H1 (cell line): ENCODE data around the gene OR10G3. TPM values are rescaled to one million over a fixed set of nuclear protein-coding genes. Genes with fewer than 3 reads are reported as not detected.
A peak's percentile ranks its signal among the peaks of the same experiment; 100 is the strongest.

ENCODE experiments used
- CTCF ChIA-PET: fragments of 300-600 bp; sonication (Branson Sonifier 250); formaldehyde crosslinking; loops from one replicate; lab custom pipeline; 2021; ENCODE audit not compliant: partially characterized antibody; lab: Charles Lee
- POLR2A ChIA-PET: fragments of 300-600 bp; sonication (Branson Sonifier 250); formaldehyde crosslinking; loops from one replicate; lab custom pipeline; 2021; ENCODE audit warnings: inconsistent platforms; ENCODE audit not compliant: partially characterized antibody; lab: Charles Lee
- DNase-seq, 2 experiments: peaks; one replicate each; pipeline versions ENCODE4 v3.0.0 to v3.0.0-alpha.2; 2010 to 2022; ENCODE audit warnings: low spot score in 2 of 2, low read depth in 1 of 2, mixed read lengths in 1 of 2
- FAIRE-seq: peaks from 2 replicates; lab custom pipeline; 2011; peaks lifted over from hg19 to GRCh38; lab: Jason Lieb, UNC
- H2AFZ ChIP-seq: 2 replicates; pipeline ENCODE4 v1.8.1; 2012; ENCODE audit warnings: low read length, inconsistent platforms
- H2AK5ac ChIP-seq: 2 replicates; pipeline ENCODE4 v1.6.1; 2013; ENCODE audit warnings: low read depth, low read length
- H2BK120ac ChIP-seq: replicated peaks from 2 replicates; pipeline ENCODE3; 2013; ENCODE audit warnings: low read depth, low read length, inconsistent platforms
- H2BK12ac ChIP-seq: 2 replicates; pipeline ENCODE4 v1.6.1; 2013; ENCODE audit warnings: low read depth, low read length
- H2BK15ac ChIP-seq: 2 replicates; pipeline ENCODE4 v1.6.1; 2013; ENCODE audit warnings: low read length
- H2BK20ac ChIP-seq: 2 replicates; pipeline ENCODE4 v1.6.1; 2013; ENCODE audit warnings: low read length
- H2BK5ac ChIP-seq: 2 replicates; pipeline ENCODE4 v1.6.1; 2013; ENCODE audit warnings: low read depth, low read length
- H3K14ac ChIP-seq: 2 replicates; pipeline ENCODE4 v1.6.1; 2013; ENCODE audit warnings: inconsistent platforms; ENCODE audit not compliant: insufficient read length
- H3K18ac ChIP-seq: 2 replicates; pipeline ENCODE4 v1.6.1; 2013; ENCODE audit warnings: low read length; ENCODE audit errors: extremely low read depth
- H3K23ac ChIP-seq: 2 replicates; pipeline ENCODE4 v1.6.1; 2013; ENCODE audit warnings: inconsistent platforms; ENCODE audit not compliant: insufficient read length
- H3K23me2 ChIP-seq: 2 replicates; pipeline ENCODE4 v1.6.1; 2013; ENCODE audit warnings: low read depth, low read length
- H3K27ac ChIP-seq: 2 replicates; pipeline ENCODE4 v1.6.1; 2011; ENCODE audit warnings: low read depth, low read length, inconsistent platforms
- H3K27me3 ChIP-seq, 4 experiments: replicated peaks in 1 of 4; 1 replicate in 1 of 4; 2 replicates in 3 of 4; pipeline versions ENCODE4 v1.6.1 to v1.8.1; 2011 to 2013; ENCODE audit warnings: low read length in 3 of 4, mild to moderate bottlenecking in 3 of 4, inconsistent platforms in 2 of 4, mixed read lengths in 2 of 4, moderate library complexity in 1 of 4; ENCODE audit not compliant: control insufficient read depth in 3 of 4, insufficient read depth in 3 of 4; ENCODE audit errors: extremely low read depth in 1 of 4
- H3K36me3 ChIP-seq, 4 experiments: 2 replicates each; pipeline versions ENCODE4 v1.6.1 to v1.8.1; 2011 to 2013; ENCODE audit warnings: mild to moderate bottlenecking in 4 of 4, low read length in 3 of 4, moderate library complexity in 2 of 4, control low read depth in 1 of 4, inconsistent platforms in 1 of 4; ENCODE audit not compliant: insufficient read depth in 4 of 4, control insufficient read depth in 2 of 4
- H3K4ac ChIP-seq: replicated peaks from 2 replicates; pipeline ENCODE3; 2013; ENCODE audit warnings: low read length, low read depth, mixed read lengths, inconsistent platforms; ENCODE audit not compliant: insufficient read length
- H3K4me1 ChIP-seq, 4 experiments: replicated peaks in 1 of 4; 1 replicate in 1 of 4; 2 replicates in 3 of 4; pipeline versions ENCODE4 v1.6.1 to v1.8.1; 2011 to 2013; ENCODE audit warnings: low read length in 3 of 4, inconsistent platforms in 2 of 4, mixed read lengths in 1 of 4; ENCODE audit not compliant: insufficient read depth in 4 of 4, control insufficient read depth in 3 of 4
- H3K4me2 ChIP-seq, 2 experiments: 2 replicates each; pipeline versions ENCODE4 v1.6.1 to v1.8.1; 2011 to 2013; ENCODE audit warnings: low read depth in 2 of 2, low read length in 2 of 2, control low read depth in 1 of 2, inconsistent platforms in 1 of 2, mild to moderate bottlenecking in 1 of 2; ENCODE audit not compliant: insufficient read depth in 1 of 2
- H3K4me3 ChIP-seq, 4 experiments: fragments of 200-600, 300-600 bp in 1 of 4; sonication (generic), shearing (Covaris generic), sonication (Bioruptor Twin) in 1 of 4; 2 replicates each; pipeline versions ENCODE4 v1.5.1 to v1.8.1; 2011 to 2016; ENCODE audit warnings: low read length in 4 of 4, low read depth in 3 of 4, control low read depth in 2 of 4, inconsistent platforms in 2 of 4, mild to moderate bottlenecking in 2 of 4, mixed read lengths in 1 of 4, moderate library complexity in 1 of 4; ENCODE audit not compliant: insufficient read depth in 2 of 4; ENCODE audit errors: extremely low read depth in 1 of 4
- H3K56ac ChIP-seq: replicated peaks from 2 replicates; pipeline ENCODE3; 2013; ENCODE audit warnings: low read depth, mild to moderate bottlenecking, mixed read lengths, low read length, inconsistent platforms; ENCODE audit not compliant: insufficient read length
- H3K79me1 ChIP-seq: 2 replicates; pipeline ENCODE4 v1.6.1; 2013; ENCODE audit warnings: low read depth, low read length, control low read depth
- H3K79me2 ChIP-seq, 2 experiments: 2 replicates each; pipeline versions ENCODE4 v1.6.1 to v1.8.1; 2012 to 2013; ENCODE audit warnings: low read length in 2 of 2, mild to moderate bottlenecking in 2 of 2, inconsistent platforms in 1 of 2; ENCODE audit not compliant: insufficient read depth in 2 of 2, control insufficient read depth in 1 of 2
- H3K9ac ChIP-seq, 4 experiments: replicated peaks in 1 of 4; 1 replicate in 1 of 4; 2 replicates in 3 of 4; pipeline versions ENCODE4 v1.6.1 to v1.8.1; 2011 to 2013; ENCODE audit warnings: low read depth in 3 of 4, low read length in 3 of 4, control low read depth in 2 of 4, mild to moderate bottlenecking in 2 of 4, moderate library complexity in 2 of 4, inconsistent platforms in 1 of 4; ENCODE audit errors: extremely low read depth in 1 of 4
- H3K9me3 ChIP-seq, 2 experiments: 2 replicates each; pipeline versions ENCODE4 v1.6.1 to v1.8.1; 2012 to 2013; ENCODE audit warnings: mild to moderate bottlenecking in 2 of 2, moderate library complexity in 2 of 2, control low read depth in 1 of 2, inconsistent platforms in 1 of 2, low read depth in 1 of 2, low read length in 1 of 2, mixed read lengths in 1 of 2; ENCODE audit not compliant: insufficient read depth in 2 of 2
- H4K20me1 ChIP-seq, 2 experiments: replicated peaks in 1 of 2; 2 replicates each; pipeline versions ENCODE3 to v1.8.1; 2011 to 2013; ENCODE audit warnings: inconsistent platforms in 2 of 2, low read length in 2 of 2, mild to moderate bottlenecking in 1 of 2; ENCODE audit not compliant: insufficient read depth in 2 of 2, control insufficient read depth in 1 of 2
- H4K5ac ChIP-seq: 2 replicates; pipeline ENCODE4 v1.6.1; 2013; ENCODE audit warnings: low read length, low read depth, mixed read lengths, inconsistent platforms; ENCODE audit not compliant: insufficient read length
- H4K8ac ChIP-seq: 2 replicates; pipeline ENCODE4 v1.8.0; 2013; ENCODE audit warnings: mild to moderate bottlenecking, moderate library complexity, low read length, inconsistent platforms; ENCODE audit not compliant: insufficient read depth; ENCODE audit errors: extremely low read depth
- H4K91ac ChIP-seq: replicated peaks from 2 replicates; pipeline ENCODE3; 2013; ENCODE audit warnings: low read length, mixed read lengths, inconsistent platforms; ENCODE audit not compliant: insufficient read length
- CEBPB ChIP-seq: IDR thresholded peaks from 2 replicates; pipeline ENCODE4 v1.6.1; 2012; ENCODE audit warnings: low read depth, low read length
- CTCF ChIP-seq, 3 experiments: IDR thresholded peaks; 1 replicate in 2 of 3; 2 replicates in 1 of 3; pipeline versions ENCODE4 v1.5.1 to v1.6.1; 2011; ENCODE audit warnings: low read length in 3 of 3, mild to moderate bottlenecking in 3 of 3, inconsistent platforms in 2 of 3, low read depth in 1 of 3, moderate library complexity in 1 of 3; ENCODE audit not compliant: insufficient read depth in 1 of 3; ENCODE audit errors: control extremely low read depth in 1 of 3
- RAD21 ChIP-seq, 2 experiments: IDR thresholded peaks in 1 of 2; conservative IDR thresholded peaks in 1 of 2; 2 replicates each; pipeline ENCODE4 v1.6.1; 2011; ENCODE audit warnings: low read depth in 2 of 2, low read length in 2 of 2, improper control_type of control experiment in 1 of 2, inconsistent platforms in 1 of 2, mild to moderate bottlenecking in 1 of 2, moderate library complexity in 1 of 2
- RXRA ChIP-seq: IDR thresholded peaks from 2 replicates; pipeline ENCODE4 v1.6.1; 2011; ENCODE audit warnings: low read depth, mild to moderate bottlenecking, low read length, moderate library complexity; ENCODE audit not compliant: insufficient read depth
- WGBS, 2 experiments: shearing (Covaris generic) in 1 of 2; methylation state at CpG; one replicate each; pipeline versions ENCODE4 v1.1.6 to v1.1.7; 2013 to 2015; ENCODE audit warnings: low lambda C conversion rate in 2 of 2, mixed read lengths in 2 of 2, inconsistent platforms in 1 of 2, low coverage in 1 of 2, missing lambda C conversion rate in 1 of 2; ENCODE audit not compliant: insufficient replicate concordance in 2 of 2, insufficient coverage in 1 of 2, insufficient read length in 1 of 2; ENCODE audit errors: extremely low coverage in 1 of 2, missing lambda C conversion rate in 1 of 2; 5-methylcytosine and 5-hydroxymethylcytosine counted together
- polyA plus RNA-seq, 7 experiments: library from polyadenylated mRNA; depleted of rRNA in 3 of 7; stranded (reverse) in 5 of 7; unstranded in 2 of 7; fragments of >200 nt in 5 of 7; fragments of 200-250 nt in 2 of 7; gene quantifications; 1 replicate in 5 of 7; 2 replicates in 1 of 7; 4 replicates in 1 of 7; pipeline versions ENCODE4 v1.2.1 to v1.2.3, GENCODE V29; 2011 to 2013; ENCODE audit warnings: missing spikeins in 2 of 7, mixed read lengths in 2 of 7
- total RNA-seq: library from RNA; stranded (reverse); fragmentation: NEBNext Ultra II Directional; extraction: Animal tissue kit (Norgen Biotek cat#: 25700); gene quantifications from 2 replicates; pipeline ENCODE4 v1.2.1, GENCODE V29; 2021

Gene OR10G3
- total and polyA plus RNA-seq, 2 of the 8 experiments (the other 6 are each of a cell fraction or from before 2014, with no cell fraction given) = not detected

- Histone ChIP-seq H2BK120ac (no peak overlapping the region), H2BK15ac (no peak overlapping the region), H3K9ac (no peak overlapping the region), H3K23ac (no peak overlapping the region), H2AFZ (peak overlapping the region; percentile 67; the same call in 1 of the 2 replicates), H3K23me2 (no peaks in the 10 kb centered on the region), H3K79me2 (no peaks in the 10 kb centered on the region), H2BK5ac (peak overlapping the region; percentile 40; the same call in 1 of the 2 replicates), H4K20me1 (no peaks in the 10 kb centered on the region), H3K56ac (no peak overlapping the region), H3K36me3 (no peaks in the 10 kb centered on the region), H4K91ac (no peak overlapping the region), H3K9me3 (no peaks in the 10 kb centered on the region), H3K4me2 (no peak overlapping the region), H3K14ac (no peak overlapping the region), H3K18ac (no peak overlapping the region), H4K5ac (no peak overlapping the region), H2AK5ac (no peak overlapping the region), H3K27ac (no peak overlapping the region), H2BK12ac (0 out of 2 replicates have a peak overlapping the region, but pooled peaks have one; percentile 35), H2BK20ac (no peak overlapping the region), H3K4ac (no peak overlapping the region), H3K4me1 (peaks cover 0 to 2% (median 0%) of the 10 kb centered on the region in 4 experiments; a peak in 1 of 7 replicates), H4K8ac (no peak overlapping the region), H3K79me1 (no peaks in the 10 kb centered on the region), H3K4me3 (no peak overlapping the region), H3K27me3 (no peaks in the 10 kb centered on the region)
- peak; percentile 45 to 46 for TF ChIP-seq RAD21 (IDR thresholded peaks at IDR 0.05 in 1 of 2, conservative IDR thresholded peaks at IDR 0.05 in 1 of 2; ENCODE audit: low read depth in 2 of 2, low read length in 2 of 2)
- TF ChIP-seq CEBPB = 0 out of 2 replicates have a peak, but pooled peaks have one; percentile 2
- peak in 2 of 3 experiments; percentile 12 to 14; a peak in 1 of 4 replicates for TF ChIP-seq CTCF (IDR thresholded peaks at IDR 0.05; ENCODE audit: control extremely low read depth in 1 of 3, insufficient read depth in 1 of 3, low read depth in 1 of 3, low read length in 3 of 3)
- no peak for TF ChIP-seq RXRA
- ChIA-PET CTCF (interaction anchor here (1.1 kb wide), 1 partner anchor 136 kb away, joined by 3 read pairs; no protein-coding TSS in a partner anchor), POLR2A (no interaction called here)
- WGBS, 2 experiments = 90% methylated on average over 2 of the region's 6 CpGs; no CpG with 5 or more reads in 1 of the 2 experiments
- no peak for DNase-seq
- no peak for FAIRE-seq
These were observed 32.4 kb upstream of the OR10G3 start for GRCh38 chr14:21612324-21612723.
